ENCODE results near the gene RALGPS1.
"Not testable (repeated sequence)": the region's sequence is repeated elsewhere in the genome, so short reads cannot be mapped to it uniquely, and the experiment has no call there.

Gene RALGPS1

DNA sequence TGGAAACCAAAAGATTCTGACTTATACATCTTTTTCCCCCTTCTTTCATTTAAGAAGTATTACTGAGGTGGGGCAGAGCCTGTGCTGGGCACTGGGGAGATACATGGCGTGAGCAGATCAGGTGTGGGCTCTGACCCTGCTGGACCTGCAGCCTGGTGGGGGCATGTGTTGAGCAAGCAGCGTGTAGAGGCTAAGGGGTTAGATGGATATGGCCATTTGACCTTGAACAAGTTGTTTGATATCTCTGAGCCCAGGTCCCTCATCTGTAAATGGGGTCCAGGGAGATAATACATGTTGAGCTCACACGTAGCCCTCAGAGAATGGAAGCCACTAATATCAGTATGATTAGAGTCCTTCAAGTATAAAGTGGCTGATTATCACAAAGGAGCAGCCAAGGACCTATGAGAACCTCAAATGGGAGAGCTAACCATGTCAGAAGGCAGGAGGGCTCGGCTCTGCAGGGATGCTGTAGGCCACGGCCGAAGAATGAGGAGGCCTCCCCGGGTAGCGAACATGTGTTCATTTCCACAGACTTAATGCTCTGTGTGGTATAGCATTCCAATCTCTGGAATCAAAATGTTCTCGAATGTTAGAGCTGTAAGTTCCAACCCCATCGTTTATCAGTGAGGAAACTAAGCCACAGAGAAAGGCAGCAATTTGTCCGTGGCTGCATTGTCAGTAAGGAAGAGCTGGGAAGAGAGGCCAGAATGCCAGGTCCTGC lies 223.2 kb downstream of the RALGPS1 start:
- DNase-seq (ENCODE audit: low read depth), result no peak

DNA sequence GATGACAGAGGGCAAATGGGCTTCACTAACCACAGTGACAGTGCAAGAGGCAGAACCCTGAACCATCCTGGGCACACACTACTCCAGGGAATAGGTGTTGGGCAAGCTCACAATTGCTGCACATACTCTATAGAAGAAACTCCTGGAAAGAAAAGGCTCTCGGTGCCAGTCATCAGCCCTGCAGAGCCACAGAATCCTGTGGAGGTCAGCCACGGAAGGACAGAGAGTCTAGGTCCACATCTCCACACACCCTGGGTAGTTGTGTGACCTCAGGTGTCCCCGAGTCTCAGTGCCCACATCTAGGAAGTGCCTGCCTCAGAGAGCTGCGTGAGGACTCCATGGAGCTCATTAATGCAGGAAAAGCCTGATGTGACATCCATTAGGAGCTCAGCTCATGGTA lies 223.9 kb downstream of the RALGPS1 start:
- DNase-seq (ENCODE audit: low read depth), result no peak

DNA sequence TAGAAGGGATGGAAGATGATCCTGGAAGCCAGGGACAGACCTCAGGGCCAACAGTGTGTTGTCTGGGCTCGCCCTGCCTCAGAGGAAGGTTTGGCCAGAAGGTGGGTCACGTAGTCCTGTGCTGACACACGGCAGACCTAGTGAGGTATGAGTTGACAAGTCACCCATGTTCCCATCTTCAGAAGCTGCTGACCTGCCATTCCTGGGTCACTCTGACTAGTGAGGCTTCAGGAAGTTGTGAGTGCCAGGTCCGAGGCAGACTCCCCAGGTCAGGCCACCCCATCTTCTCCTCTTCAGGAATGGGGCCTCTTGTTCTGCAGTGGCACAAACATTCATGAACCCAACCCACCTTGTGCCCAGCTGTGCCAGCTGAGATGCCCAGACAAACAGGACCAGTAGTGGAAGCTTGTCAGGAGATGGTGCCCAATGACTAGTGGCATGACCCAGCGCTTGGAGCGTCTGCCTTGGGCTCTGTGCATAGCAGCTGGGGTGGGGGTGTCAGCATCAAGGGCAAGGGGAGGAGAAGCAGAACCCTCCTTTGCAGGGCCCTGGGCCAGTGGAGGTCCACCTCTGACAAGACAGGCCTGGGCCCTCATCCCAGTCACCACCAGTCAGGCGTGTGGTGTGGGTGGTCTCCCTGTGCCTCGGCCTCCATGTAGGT lies 224.6 kb downstream of the RALGPS1 start:
- DNase-seq (ENCODE audit: low read depth), result no peak

DNA sequence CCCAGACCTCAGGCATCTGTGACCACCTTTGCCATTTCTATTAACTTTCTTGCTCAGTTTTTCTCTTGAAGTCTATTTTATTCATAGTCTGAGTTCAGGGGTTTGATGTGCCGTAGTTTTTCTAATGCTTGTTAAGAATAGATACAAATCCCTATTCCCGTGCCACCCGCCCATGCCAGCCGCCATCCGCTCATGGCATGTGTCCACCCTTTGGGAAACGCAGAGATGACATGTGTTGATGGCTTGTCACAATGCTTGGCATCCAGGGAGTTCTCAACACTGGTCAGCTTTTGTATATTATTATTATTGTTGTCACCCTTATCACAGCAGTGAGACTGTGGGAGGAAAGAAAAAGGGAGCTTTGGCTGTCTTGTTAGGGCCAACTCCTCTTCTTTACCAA lies 225.2 kb downstream of the RALGPS1 start:
- no peak for DNase-seq (ENCODE audit: low read depth)

DNA sequence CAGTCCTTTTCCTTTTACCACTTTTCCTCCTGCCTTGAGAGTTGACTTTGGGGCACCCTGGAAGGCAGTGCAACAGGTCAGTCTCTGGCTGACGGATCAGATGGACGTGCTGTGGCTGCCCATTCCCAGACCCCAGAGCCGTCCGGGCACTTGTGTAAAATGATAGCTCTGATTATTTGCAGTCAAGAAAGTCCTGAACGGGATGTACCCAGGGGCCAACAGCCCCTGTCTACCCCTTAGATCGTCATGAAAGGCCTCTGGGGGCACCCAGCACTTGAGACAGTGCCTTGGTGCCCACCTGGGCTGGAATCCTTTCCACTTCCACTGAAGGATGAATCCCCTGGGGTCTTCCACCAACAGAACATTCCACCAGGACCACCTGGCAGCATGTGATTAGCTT lies 225.6 kb downstream of the RALGPS1 start:
- DNase-seq (ENCODE audit: low read depth), result no peak

DNA sequence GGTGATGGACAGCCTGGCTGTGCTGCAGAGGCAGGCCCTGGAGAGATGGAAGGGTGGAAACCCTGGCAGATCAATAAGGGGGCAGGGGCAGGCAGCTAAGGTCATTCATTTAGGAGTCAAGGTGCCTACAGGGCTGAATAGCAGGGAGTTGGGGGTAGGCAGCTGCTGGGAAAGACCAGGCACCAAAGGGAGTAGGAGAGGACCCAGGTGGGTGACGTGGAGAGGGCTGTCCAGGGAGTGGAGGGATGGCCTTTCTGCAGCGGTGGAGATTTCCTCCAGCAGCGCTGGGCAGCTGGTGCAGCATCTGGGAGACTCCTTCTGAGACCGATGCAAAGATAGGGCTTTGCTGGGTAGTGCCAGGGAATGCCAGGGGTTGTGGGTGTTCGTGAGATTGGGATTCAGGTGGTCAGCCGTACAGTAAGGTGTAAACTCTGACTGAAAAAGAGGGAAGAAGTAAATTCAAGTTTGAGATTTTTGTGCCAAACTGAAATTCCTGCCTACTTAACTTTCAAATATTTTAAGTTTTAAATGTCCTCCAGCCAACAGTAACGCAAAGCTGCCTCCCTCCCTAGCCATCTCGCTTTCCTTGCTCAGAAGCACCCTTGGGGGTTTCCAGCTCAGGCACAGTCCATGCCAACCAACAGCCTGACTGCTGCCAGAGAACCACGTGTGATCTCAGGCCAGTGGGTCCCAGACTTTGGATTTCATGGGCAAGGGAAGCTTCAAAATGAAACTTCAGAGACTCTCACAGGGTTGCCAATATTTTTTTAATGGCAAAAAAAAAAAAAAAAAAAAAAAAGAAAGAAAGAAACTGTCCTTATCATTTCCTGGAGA lies 226.5 kb downstream of the RALGPS1 start:
- DNase-seq (ENCODE audit: low read depth), result no peak

DNA sequence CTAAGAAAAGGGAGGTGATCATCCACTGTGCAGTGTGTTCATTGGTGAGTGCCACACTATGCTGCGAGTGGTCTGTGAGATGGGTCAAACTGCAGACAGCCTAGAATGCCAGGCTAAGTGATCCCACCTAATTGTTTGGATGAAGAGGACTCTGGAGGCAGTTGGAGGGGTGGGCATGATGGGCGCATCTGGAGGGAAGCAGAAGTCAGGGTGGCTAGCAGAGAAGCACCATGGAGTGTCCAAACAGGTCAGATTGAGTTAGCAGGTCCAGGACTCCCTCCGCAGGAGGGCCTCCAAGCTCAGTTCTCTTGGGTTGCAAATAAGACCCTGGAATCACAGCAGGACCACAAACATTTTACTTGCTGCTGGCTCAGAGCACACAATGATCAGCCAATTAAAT lies 227.7 kb downstream of the RALGPS1 start:
- no peak for DNase-seq (ENCODE audit: low read depth)

DNA sequence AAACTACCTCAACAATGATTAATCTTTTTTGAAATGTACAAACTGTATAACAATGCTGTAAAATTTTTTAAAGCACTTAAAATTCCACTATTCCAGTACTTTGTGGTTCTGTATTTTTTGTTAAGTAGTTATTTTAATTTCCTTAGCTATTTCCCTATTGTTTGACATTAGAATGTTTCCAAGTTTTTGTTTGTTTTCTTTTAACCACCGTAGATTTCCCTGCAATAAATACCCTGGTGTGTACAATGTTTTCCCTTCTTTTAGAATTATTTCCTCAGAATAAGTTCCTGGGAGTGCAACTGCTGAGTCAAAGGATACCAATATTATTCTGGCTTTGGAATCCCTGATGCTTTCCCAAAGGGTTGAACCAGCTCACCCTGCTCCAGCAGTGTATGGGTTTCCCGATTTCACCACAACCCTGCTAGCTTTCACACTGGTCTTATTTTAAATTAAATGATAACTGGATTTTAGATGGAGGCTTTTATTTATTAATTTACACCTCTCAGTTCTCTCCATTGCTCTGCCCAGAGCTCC lies 228.4 kb downstream of the RALGPS1 start:
- DNase-seq (ENCODE audit: low read depth), result no peak

DNA sequence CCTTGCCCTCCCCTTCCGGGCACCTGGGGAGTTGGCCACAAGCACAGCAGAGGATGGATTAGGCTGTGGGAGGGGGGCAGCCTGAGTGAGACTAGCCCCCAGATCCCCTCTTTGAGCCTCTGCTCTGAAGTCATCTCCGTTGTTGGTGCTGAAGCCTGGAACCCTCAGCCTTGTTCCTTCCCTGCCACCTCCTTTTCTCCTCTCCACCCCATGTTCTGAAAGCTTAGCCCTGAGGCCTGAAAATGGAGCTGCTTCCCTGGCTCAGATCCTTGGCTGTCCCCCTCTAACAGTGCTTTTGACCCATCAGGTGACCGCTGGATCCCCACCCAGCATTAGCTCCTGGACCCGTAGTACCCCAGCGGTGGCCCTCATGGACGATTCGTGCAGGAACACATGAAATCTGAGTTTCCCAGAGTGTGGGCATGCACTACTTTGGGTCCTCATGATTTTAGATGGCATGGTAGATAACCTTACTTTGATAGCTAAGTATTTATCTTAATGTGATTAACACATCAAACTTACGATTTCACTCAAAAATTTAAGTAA lies 229.4 kb downstream of the RALGPS1 start:
- no peak for DNase-seq (ENCODE audit: low read depth)

DNA sequence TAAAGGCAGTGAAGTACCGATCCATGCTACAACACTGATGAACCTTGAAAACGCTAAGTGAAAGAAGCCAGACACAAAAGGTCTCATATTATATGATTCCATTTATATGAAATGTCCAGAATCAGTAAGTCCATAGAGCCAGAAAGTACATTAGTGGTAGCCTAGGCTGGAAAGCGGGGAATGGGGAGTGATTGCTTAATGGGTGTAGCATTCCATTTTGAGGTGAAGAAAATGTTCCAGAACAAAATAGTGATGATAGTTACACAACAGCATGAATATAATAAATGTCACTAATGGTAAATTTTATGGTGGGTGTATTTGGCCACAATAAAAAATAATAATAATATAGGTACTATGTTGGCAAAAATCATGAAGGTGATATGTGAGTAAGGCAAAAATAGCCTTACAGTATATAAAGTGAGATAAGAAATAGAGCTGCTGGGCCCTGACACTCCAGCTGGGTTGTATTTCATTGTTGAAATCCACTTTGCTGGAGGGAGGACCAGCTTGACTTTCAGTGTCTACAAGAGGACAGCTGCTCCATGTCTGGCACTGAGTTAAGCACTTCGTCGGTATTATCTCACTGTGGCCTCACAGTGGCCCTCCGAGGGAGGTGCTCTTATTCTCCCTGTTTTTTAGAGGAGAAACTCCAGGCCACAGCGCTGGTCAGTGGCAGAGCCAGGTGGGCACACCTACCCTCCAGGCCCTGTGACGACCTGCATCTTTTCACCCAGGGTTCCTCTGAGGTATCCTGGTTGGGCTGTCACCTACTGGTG lies 230.3 kb downstream of the RALGPS1 start:
- DNase-seq (ENCODE audit: low read depth), result no peak

DNA sequence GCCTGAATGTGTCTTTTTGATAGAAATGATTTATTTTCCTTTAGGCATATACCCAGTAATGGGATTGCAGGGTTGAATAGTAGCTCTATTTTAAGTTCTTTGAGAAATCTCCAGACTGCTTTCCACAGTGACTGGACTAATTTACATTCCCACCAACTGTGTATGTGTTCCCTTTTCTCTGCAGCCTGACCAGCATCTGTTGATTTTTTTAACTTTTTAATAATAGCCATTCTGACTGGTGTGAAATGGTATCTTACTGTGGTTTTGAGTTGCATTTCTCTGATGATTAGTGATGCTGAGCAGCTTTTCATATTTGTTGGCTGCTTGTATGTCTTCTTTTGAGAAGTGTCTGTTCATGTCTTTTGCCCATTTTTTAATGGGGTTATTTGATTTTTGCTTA lies 232.3 kb downstream of the RALGPS1 start:
- DNase-seq (ENCODE audit: low read depth), result not testable (repeated sequence)

DNA sequence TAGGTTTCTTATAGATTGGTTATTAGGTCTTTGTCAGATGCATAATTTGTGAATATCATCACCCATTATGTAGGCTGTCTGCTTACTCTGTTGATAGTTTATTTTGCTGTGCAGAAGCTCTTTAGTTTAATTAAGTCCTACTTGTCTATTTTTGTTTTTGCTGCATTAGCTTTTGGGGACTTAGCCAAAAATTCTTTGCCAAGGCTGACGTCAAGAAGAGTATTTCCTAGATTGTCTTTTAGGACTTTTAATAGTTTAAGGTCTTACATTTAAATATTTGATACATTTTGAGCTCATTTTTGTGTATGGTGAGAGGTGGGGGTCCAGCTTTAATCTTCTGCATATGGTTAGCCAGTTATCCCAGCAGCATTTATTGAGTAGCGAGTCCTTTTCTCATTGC lies 232.7 kb downstream of the RALGPS1 start:
- DNase-seq (ENCODE audit: low read depth), result no peak

DNA sequence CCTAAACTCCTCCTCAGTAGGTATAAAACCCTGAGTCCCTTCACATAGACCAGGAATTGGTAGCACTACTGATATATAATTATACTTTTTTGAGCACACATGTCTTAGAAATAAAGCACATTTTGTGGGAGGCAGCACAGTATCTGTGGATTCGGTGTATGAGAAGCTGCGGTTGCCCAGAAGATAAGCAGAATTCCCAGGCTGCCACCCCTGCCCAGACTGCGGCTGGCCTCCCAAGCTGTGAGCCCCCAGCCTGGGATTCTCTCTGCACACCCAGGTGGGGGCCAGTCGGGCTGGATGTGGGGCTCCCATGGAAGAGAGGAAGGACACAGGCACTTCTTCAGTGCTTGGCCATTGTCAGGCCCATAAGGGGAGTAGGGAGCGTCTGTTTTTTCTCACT lies 233.4 kb downstream of the RALGPS1 start:
- DNase-seq (ENCODE audit: low read depth), result no peak

DNA sequence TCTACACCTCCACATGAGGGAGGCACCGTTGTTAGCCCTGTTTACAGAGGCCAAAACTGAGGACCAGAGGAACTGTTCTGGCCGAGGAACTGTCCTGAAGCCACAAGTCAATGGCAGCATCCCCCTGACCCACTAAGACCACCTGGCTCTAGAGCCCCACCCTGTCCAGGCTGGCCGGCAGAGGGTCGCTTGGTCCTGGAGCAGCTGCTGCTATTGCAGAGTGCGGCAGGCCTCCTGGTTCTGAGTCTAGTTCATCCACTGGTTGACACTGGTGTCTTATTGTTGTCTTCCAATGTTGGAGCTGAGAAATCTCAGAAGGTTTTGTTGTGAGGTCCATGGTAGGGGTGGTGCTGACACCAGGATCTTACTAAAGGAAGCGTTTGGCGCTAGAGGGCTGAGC lies 234.4 kb downstream of the RALGPS1 start:
- DNase-seq (ENCODE audit: low read depth), result no peak

DNA sequence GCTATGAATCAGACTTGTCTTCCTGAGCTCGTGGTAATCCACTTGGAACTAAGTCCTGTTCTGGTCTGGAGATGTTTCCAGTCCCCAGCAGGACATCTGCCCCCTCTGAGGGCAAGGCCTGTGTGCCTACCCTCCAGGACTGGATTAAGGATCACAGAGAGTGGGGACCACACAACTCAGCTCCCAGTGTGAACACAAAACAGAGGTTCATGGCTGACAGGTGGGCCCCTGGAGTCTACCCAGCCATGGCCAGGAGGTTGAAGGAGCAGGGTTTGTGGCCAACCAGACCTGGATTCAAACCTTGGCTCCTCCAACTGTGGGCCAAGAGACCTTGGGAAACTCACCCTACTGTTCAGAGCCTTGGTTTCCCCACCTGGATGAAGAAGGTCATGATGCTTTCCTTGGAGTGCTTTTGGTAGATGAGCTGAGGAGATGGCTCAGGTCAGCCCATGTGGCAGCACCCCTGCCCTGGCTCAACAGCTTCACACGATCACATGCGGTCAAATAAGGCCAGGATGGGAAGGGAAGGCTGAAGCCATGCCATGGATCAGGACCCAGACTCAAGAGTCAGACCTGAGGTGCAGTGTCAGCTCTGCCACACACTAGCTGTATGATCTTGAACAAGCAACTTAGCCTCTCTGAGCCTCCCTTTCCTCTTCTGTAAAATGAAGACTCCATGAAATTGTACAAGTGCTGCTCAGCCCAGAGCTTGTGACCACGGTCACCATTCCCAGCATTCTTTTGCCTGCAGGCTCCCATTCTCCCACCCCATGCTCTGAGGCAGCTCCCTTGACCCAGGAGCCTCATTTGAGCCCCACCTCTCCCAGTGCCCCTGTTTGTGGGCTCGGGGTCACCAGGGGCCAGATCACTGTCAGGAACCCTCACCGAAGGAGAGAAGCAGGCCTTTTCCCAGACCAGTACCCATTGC lies 235.1 kb downstream of the RALGPS1 start:
- no peak for DNase-seq (ENCODE audit: low read depth)

DNA sequence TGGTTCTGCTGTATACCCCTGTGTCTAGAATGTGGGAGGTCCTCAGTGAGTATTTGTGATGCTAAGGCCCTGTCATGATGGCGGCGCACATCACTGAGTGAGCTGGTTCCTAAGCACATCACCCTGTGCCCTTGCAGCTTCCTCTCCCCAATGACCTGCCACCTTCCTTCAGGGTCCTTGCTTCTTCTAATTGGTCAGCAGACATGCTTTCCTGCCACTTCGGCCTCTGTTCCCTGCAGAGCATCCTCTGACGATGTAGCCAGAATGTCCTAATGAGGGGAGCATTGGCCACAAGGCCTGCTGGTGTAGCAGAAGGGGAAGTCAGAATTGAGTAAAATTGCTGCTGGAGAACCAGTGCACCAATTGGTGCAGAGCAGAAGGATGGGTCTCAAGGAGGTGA lies 238.9 kb downstream of the RALGPS1 start:
- no peak for DNase-seq (ENCODE audit: low read depth)

DNA sequence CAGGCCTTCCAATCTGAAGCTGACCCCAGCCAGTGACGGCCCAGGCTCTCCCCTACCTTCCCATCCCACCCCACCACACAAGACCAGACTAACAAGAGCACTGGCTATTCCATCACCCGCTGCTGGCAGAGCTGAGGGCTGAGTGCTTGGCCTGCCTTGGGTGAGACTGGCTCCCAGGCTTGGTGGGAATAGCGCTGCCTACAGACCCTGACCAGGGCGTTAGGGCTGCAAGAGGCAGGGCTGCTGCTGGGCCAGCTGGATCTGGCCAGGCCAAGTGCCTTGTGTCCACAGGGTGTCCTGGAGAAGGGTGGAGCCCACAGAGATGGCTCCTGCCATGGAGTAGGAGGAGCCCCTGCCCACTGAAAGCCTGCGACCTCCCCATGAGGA lies 239.4 kb downstream of the RALGPS1 start:
- DNase-seq (ENCODE audit: low read depth), result no peak

DNA sequence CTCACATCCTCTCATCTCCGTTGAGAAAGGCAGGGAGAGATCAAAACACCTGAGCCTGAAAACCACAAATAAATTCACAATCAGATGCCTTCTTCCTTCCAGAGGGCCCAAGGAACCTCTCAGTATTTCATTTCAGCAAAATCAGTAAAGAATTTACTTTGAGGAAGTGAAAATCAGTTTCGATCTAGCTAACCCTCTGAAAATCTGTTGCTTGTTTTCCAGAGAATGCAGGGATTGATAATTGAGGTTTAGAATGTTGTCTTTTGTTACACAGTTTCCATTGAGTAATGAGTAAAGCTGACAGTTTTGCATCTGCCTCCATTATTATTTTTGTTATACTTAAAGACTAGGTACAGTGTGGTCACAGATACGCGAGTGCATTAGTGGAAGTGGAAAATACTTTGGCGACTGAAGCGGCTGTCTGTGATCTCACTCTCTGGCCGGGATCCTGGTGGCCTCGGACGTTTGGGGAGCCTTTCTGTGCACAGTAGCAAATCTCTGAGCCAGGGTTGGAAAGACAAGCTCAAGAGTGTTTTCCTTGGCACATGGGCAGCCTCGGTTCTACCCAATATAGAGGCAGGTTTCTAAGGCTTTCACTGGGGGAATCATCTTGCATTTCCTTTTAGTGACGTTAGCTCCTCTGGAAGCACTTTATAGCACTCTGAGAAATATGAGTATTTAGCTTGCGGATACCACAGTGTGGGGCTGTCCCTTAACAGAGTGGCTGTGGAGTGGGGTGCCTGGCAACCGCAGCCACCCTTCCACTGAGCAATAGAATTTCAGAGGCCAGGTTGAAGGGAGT lies 240.0 kb downstream of the RALGPS1 start:
- no peak for DNase-seq (ENCODE audit: low read depth)

DNA sequence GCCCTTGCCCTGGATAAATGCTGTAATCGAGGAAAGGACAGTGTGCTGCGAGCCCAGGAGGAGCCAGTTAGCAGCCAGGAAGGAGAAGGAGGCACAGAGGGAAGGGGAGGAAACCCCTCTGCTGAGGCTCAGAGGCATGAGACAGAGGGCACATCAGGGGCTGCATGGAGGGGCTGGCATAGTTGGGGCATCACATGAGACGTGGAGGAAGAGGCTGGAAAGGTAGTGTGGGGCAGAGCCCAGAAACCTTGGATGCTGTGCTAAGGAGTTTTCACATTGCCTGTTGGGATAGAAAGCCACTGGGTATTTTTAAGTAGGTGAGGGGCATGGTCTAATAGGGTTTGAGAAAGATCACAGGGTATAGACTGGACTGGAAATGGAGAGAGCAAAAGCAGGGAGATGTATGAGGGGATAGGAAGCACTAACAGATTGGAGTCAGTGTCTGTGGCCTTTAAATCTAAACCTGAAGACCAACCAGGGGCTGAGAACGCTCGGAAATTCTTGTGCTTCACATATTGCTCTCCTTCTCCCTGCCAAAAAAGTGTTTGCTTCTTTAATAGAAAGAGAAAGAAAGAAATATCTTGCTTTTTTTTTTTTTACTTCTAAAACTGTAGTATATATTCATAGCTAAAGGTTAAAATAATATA lies 240.9 kb downstream of the RALGPS1 start:
- DNase-seq (ENCODE audit: low read depth), result no peak

Measured in stimulated activated CD8-positive, alpha-beta memory T cell treated with anti-CD3 and anti-CD28 coated beads, Interleukin-15, amount 100 ng/mL, for 1 hour (primary cell).